ENCODE measurements around the gene FRMPD2. TPM values are rescaled to one million over a fixed set of nuclear protein-coding genes. Genes with fewer than 3 reads are reported as not detected.

The FRMPD2 gene
- total RNA-seq, 2 experiments from 2014 or later = not detected

GRCh38 chr10:48254750-48255512, 19.6 kb downstream of the FRMPD2 start:
- H3K4me1 Mint-ChIP-seq (ENCODE audit: low read depth) = no peaks in the 10 kb centered on the region
- no peak overlapping the region for H3K27ac Mint-ChIP-seq
- H3K9me3 ChIP-seq (ENCODE audit: control insufficient read depth in 1 of 2, insufficient read depth in 1 of 2, low read length in 2 of 2) = no peaks in the 10 kb centered on the region
- H3K4me3 Mint-ChIP-seq = no peak overlapping the region
- no peak overlapping the region for H3K4me3 ChIP-seq (ENCODE audit: low read length)
- H3K27ac ChIP-seq (ENCODE audit: low read depth in 1 of 2, low read length in 2 of 2) = no peak overlapping the region
- no peak for ATAC-seq (ENCODE audit: poor library complexity)
- intact Hi-C loops (cut with DNase I, micrococcal nuclease) = no loop called here
- DNase-seq = no peak
- peaks cover 4% of the 10 kb centered on the region for H3K27me3 Mint-ChIP-seq
- no peak for TF ChIP-seq CTCF (IDR thresholded peaks at IDR 0.05)
- CTCF ChIA-PET = no interaction called here
- H3K36me3 ChIP-seq (ENCODE audit: insufficient read depth, low read length) = no peaks in the 10 kb centered on the region
- H3K27me3 ChIP-seq (ENCODE audit: control insufficient read depth in 1 of 2, insufficient read depth in 2 of 2, low read length in 2 of 2) = peaks cover 0 to 4% of the 10 kb centered on the region in 2 experiments
- H3K9me3 Mint-ChIP-seq = no peaks in the 10 kb centered on the region
- no peaks in the 10 kb centered on the region for H3K4me1 ChIP-seq (ENCODE audit: insufficient read depth, low read length)
- H3K36me3 Mint-ChIP-seq (ENCODE audit: low read depth) = no peaks in the 10 kb centered on the region
- POLR2A ChIA-PET = no interaction called here

- no peak for TF ChIP-seq CTCF (IDR thresholded peaks at IDR 0.05)
- H3K4me1 ChIP-seq (ENCODE audit: insufficient read depth, low read length) = no peaks in the 10 kb centered on the region
- H3K36me3 Mint-ChIP-seq (ENCODE audit: low read depth) = no peaks in the 10 kb centered on the region
- H3K36me3 ChIP-seq (ENCODE audit: insufficient read depth, low read length) = no peaks in the 10 kb centered on the region
- ATAC-seq (ENCODE audit: poor library complexity) (no peak), DNase-seq (no peak)
- no peaks in the 10 kb centered on the region for H3K9me3 Mint-ChIP-seq
- H3K27ac Mint-ChIP-seq = no peak overlapping the region
- no peak overlapping the region for H3K4me3 Mint-ChIP-seq
- intact Hi-C loops (cut with DNase I, micrococcal nuclease) = no loop called here
- H3K4me3 ChIP-seq (ENCODE audit: low read length) = no peak overlapping the region
- no peaks in the 10 kb centered on the region for H3K9me3 ChIP-seq (ENCODE audit: control insufficient read depth in 1 of 2, insufficient read depth in 1 of 2, low read length in 2 of 2)
- H3K27me3 Mint-ChIP-seq = peaks cover 4% of the 10 kb centered on the region
- peaks cover 0 to 4% of the 10 kb centered on the region in 2 experiments for H3K27me3 ChIP-seq (ENCODE audit: control insufficient read depth in 1 of 2, insufficient read depth in 2 of 2, low read length in 2 of 2)
- CTCF ChIA-PET = no interaction called here
- H3K4me1 Mint-ChIP-seq (ENCODE audit: low read depth) = no peaks in the 10 kb centered on the region
- POLR2A ChIA-PET = no interaction called here
- H3K27ac ChIP-seq (ENCODE audit: low read depth in 1 of 2, low read length in 2 of 2) = no peak overlapping the region
Measured at GRCh38 chr10:48253970-48254657, 20.4 kb downstream of the FRMPD2 start.

GRCh38 chr10:48252354-48252650, 22.2 kb downstream of the FRMPD2 start:
- CTCF ChIA-PET = no interaction called here
- no peak overlapping the region for H3K27ac Mint-ChIP-seq

More at GRCh38 chr10:48252354-48252650, 22.2 kb downstream of the FRMPD2 start:
- H3K4me1 ChIP-seq (ENCODE audit: insufficient read depth, low read length) = no peaks in the 10 kb centered on the region
- H3K27me3 Mint-ChIP-seq = peaks cover 4% of the 10 kb centered on the region
- no peak overlapping the region for H3K27ac ChIP-seq (ENCODE audit: low read depth in 1 of 2, low read length in 2 of 2)
- H3K4me3 Mint-ChIP-seq = no peak overlapping the region
- no peaks in the 10 kb centered on the region for H3K9me3 Mint-ChIP-seq
- H3K27me3 ChIP-seq (ENCODE audit: control insufficient read depth in 1 of 2, insufficient read depth in 2 of 2, low read length in 2 of 2) = no peaks in the 10 kb centered on the region
- H3K36me3 Mint-ChIP-seq (ENCODE audit: low read depth) = no peaks in the 10 kb centered on the region
- intact Hi-C loops (cut with DNase I, micrococcal nuclease) = no loop called here
- POLR2A ChIA-PET = no interaction called here
- H3K36me3 ChIP-seq (ENCODE audit: insufficient read depth, low read length) = no peaks in the 10 kb centered on the region
- ATAC-seq (ENCODE audit: poor library complexity) (no peak), DNase-seq (no peak)
- H3K4me1 Mint-ChIP-seq (ENCODE audit: low read depth) = no peaks in the 10 kb centered on the region
- no peak overlapping the region for H3K4me3 ChIP-seq (ENCODE audit: low read length)
- H3K9me3 ChIP-seq (ENCODE audit: control insufficient read depth in 1 of 2, insufficient read depth in 1 of 2, low read length in 2 of 2) = no peaks in the 10 kb centered on the region
- TF ChIP-seq CTCF (IDR thresholded peaks at IDR 0.05) = no peak

Measured in CD4-positive, alpha-beta T cell (primary cell).